Transverse colon (tissue), 4 donors: ENCODE results near the gene NID1.

ENCODE experiments used
- POLR2A ChIP-seq: fragments of 450-650 bp; IDR thresholded peaks from one replicate; pipeline ENCODE4 v1.6.1; 2016; ENCODE audit warnings: antibody characterized with exemption, mild to moderate bottlenecking, moderate library complexity
- POLR2AphosphoS5 ChIP-seq, 3 donors: sonication (generic); formaldehyde crosslinking; IDR thresholded peaks; one replicate each; pipeline ENCODE4 v1.6.1; 2016; ENCODE audit warnings: antibody characterized with exemption in 3 of 3
- TF ChIP-seq, protein P1 (sequence below), 5 experiments: fragments of 200-600 bp in 3 of 5; fragments of 450-650 bp in 2 of 5; sonication (generic) in 3 of 5; IDR thresholded peaks; 1 replicate in 2 of 5; 2 replicates in 3 of 5; pipeline ENCODE4 v1.5.1; 2016 to 2017; ENCODE audit warnings: antibody characterized with exemption in 5 of 5, inconsistent platforms in 3 of 5, mild to moderate bottlenecking in 2 of 5, moderate library complexity in 1 of 5

DNA sequence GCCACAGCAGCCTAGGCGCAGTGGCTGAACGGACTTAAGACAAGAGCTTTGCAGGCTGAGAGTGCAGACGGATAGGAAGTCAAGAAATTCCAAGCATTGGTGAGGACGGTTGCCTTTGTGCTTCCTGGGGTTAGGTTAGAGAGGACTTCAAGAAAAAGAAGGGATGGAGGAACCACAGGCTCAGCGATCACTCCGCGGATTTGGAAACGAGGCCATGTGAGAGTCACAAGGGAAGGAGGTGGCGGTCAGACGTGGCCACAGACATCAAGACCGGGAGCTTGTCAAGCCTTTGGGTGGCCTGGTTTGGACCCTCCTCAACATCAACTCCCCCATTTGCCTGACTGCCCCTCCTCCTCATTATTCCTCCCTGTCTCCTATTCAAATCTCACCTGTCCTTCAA lies 62.3 kb downstream of the NID1 start:
- TF ChIP-seq POLR2A (no peak), POLR2AphosphoS5 (IDR thresholded peaks at IDR 0.05) (no peak)
- TF ChIP-seq, protein P1, sequence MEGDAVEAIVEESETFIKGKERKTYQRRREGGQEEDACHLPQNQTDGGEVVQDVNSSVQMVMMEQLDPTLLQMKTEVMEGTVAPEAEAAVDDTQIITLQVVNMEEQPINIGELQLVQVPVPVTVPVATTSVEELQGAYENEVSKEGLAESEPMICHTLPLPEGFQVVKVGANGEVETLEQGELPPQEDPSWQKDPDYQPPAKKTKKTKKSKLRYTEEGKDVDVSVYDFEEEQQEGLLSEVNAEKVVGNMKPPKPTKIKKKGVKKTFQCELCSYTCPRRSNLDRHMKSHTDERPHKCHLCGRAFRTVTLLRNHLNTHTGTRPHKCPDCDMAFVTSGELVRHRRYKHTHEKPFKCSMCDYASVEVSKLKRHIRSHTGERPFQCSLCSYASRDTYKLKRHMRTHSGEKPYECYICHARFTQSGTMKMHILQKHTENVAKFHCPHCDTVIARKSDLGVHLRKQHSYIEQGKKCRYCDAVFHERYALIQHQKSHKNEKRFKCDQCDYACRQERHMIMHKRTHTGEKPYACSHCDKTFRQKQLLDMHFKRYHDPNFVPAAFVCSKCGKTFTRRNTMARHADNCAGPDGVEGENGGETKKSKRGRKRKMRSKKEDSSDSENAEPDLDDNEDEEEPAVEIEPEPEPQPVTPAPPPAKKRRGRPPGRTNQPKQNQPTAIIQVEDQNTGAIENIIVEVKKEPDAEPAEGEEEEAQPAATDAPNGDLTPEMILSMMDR (IDR thresholded peaks at IDR 0.05): no peak
